T1000 (cell line): ENCODE data around the gene APOC1.
"Not testable (repeated sequence)": the region's sequence is repeated elsewhere in the genome, so short reads cannot be mapped to it uniquely, and the experiment has no call there.

ENCODE experiments used
- DNase-seq: peaks from one replicate; lab custom pipeline; 2025; ENCODE audit warnings: mixed read lengths; lab: John Stamatoyannopoulos, UW

Gene APOC1

DNA sequence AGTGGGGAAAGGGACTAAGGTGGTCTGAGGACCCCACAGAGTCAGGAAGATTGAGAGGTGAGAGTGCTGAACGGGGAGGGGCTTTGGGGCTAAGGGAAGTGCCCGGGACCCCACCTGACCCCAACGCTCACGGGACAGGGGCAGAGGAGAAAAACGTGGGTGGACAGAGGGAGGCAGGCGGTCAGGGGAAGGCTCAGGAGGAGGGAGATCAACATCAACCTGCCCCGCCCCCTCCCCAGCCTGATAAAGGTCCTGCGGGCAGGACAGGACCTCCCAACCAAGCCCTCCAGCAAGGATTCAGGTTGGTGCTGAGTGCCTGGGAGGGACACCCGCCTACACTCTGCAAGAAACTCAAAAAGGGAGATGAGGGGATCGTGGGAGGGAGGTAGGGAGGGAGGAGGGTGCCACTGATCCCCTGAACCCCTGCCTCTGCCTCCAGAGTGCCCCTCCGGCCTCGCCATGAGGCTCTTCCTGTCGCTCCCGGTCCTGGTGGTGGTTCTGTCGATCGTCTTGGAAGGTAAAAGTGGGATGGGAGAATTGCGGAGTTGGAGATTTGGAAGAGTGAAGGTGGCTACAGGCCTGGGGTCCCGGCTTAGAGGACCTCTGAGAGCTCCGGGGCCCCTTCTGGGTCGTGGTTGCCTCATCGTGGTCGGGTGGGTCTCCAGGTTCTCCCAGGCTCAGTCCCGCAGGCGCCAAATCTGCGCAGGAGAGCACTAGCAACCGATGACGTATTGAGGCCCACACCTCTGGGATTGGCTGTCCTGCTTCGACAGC lies at the start of gene APOC1:
TSS of gene APOC1 (plus strand) at position 176 of the 774 bp plus-strand sequence. CDS start at position 460, 284 bp downstream.
- DNase-seq: peak; percentile 57

- no peak for DNase-seq
These were observed 49.1 kb upstream of the APOC1 start for GRCh38 chr19:44865196-44865767.

GRCh38 chr19:44866664-44867063 lies 47.7 kb upstream of the APOC1 start:
- DNase-seq: no peak

GRCh38 chr19:44867578-44867977 lies 46.8 kb upstream of the APOC1 start:
- no peak for DNase-seq

GRCh38 chr19:44869733-44870470 lies 44.5 kb upstream of the APOC1 start:
- DNase-seq: no peak

- no peak for DNase-seq
These were observed 42.6 kb upstream of the APOC1 start for GRCh38 chr19:44871809-44872208.

DNA sequence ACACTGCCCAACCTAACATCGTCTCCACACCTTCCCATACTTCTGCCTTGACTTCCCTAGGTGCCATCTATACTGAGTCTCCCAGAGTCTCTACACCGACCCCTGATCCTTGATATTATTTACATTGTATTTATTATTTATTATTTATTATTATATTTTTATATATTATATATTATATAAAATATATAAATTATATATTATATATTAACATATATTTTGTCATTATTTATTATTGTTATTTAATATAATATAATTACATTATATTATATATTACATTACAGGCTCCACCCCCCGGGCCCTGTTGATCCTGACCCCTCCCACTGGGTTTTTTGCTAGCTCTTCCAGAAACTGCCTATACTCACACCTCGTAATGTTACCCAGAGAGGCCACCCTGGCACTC lies 41.7 kb upstream of the APOC1 start:
- no peak for DNase-seq

DNA sequence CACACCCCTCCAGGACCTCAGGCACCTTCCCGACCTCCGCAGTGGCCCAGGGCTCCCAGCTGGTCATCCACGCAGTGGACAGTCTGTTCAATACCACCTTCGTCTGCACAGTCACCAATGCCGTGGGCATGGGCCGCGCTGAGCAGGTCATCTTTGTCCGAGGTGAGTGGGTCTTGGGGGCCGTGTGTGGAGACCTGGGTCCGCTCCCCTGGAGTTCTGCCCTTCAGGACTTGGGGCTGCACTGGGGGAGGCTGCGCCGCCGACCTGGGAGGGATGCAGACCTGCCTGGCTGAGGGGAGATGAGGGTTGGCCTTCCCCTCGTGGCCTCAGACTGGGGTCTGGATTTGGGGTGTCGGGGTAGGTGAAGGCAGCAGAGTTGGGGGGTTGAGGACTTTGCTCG lies 40.1 kb upstream of the APOC1 start:
- DNase-seq: no peak

DNA sequence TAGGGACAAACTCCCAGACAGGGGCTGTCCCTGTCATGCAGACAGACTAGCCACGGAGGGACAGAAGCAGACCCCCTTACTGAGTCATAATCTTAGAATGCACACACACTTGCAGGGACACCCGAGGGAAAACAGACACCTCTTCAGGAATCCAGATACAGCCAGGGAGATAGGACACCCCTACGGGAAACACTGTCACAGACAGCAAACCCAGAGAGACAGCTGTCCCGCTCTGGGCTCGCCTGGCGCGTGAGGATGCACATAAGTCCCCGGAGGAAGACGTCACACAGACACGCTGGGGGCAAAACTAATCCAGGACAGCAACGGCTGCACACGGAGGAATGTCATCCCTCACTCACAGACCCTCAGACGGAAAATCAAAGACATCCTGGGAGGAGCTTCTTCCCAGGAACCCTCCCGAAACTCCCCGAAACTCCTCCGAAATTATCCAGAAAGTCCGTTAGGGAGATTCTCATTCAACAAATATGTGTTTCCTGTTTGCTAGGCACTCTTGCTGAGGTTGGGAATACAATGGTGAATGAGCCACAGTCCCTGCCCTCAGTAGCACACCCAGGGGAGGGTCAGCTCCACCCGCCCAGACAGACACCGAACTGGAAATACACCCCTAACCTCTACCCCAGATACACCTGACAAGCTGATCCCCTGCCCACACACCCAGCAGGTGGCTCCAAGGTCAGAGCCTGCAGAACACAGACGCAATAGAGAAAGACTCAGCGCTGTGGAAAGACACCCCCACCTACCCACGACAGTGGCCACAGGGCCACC lies 38.5 kb upstream of the APOC1 start:
- DNase-seq: no peak

GRCh38 chr19:44876930-44877535 lies 37.4 kb upstream of the APOC1 start:
- DNase-seq: no peak

- DNase-seq: no peak
These were observed 36.1 kb upstream of the APOC1 start for GRCh38 chr19:44878120-44878865.

DNA sequence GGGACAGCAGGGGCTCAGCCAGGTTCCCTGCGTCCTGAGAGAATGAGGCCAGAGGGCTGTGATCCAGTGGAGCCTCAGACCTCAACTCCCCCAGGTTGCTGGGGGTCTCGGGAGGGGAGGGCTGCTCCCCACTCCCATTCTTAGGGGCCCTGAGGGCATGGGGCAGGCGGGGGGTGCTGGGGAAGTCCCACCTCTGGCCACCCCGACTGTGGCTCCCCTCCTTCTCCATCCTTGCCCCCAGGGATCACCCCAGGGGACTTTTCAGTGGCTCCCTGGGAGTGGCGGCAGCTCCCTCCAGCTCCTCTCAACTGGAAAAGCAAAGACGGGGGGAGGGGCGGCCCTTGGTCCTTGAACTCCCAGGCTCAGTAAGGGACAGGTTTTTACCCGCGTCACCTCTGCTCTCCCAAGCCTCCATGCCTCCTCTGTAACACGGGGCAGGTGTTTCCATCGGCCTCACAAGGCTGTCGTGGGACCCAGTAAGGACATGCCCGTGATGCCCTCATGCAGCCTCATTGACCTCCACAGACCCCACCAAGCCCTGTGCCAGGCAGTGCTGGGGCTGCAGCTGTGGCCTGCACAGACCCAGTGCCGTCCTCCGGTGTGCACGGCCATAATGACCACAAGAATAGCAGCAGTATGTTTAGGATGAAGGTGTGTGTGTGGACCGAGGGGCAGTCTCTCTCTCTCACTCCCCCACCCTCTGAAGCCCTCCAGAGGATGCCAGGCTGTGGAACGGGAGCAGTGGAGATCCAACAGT lies 34.9 kb upstream of the APOC1 start:
- no peak for DNase-seq

GRCh38 chr19:44882063-44882462 lies 32.3 kb upstream of the APOC1 start:
- DNase-seq: no peak

GRCh38 chr19:44882619-44883397 lies 31.6 kb upstream of the APOC1 start:
- not testable (repeated sequence) for DNase-seq

DNA sequence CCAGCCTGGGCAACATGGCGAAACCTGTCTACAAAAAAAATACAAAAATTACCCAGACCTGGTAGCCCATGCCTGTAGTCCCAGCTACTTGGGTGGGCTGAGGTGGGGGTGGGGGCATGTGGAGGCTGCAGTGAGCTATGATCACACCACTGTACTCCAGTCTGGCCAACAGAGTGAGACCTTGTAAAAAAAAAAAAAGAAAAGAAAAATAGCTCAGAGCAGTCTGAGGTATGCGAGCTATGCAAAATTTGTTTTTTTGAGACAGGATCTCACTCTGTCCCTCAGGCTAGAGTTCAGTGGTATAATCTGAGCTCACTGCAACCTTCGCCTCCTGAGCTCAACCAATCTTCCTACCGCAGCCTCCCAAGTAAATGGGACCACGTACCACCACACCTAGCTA lies 30.5 kb upstream of the APOC1 start:
- no peak for DNase-seq

DNA sequence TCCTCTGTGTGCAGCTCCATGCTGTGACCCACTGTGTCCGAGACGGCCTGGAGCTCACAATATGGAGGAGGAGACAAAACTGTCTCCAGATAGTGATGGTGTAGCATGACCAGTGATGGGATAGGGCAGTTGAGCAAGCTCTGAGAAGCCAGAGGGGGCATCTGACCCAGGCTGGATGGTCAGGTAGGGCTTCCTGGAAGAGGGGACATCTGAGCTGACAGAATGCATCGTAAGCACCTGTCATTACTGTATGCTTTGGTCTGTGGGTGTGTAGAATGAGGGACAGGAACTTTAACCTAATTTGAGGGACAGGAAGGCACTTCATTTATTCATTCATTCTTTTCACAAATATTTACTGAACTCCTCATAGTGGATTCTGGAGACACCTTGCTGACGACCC lies 29.8 kb upstream of the APOC1 start:
- DNase-seq: no peak

DNA sequence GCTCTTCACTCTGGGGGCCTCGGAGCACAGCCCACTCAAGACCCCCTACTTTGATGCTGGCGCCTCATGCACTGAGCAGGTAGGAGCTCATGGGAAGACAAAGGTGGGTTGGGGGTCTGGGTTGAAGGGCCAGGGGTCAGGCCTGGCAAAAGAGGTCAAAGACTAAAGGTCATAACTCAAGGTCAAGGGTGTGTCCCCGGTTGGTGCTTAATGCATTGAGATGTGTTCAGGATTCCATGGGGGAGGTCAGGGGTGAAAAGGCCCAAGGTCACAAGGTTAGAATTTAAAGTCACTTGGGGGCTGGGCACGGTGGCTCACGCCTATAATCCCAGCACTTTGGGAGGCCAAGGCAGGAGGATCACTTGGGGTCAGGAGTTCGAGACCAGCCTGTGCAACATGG lies 28.3 kb upstream of the APOC1 start:
- DNase-seq: no peak

- no peak for DNase-seq
These were observed 26.8 kb upstream of the APOC1 start for GRCh38 chr19:44887648-44888047.

- not testable (repeated sequence) for DNase-seq
These were observed 26.1 kb upstream of the APOC1 start for GRCh38 chr19:44888335-44888734.
